Testis (tissue), 3 donors: ENCODE results near the gene NRXN3. TPM values are rescaled to one million over a fixed set of nuclear protein-coding genes. Genes with fewer than 3 reads are reported as not detected.

Experiments used
- DNase-seq: peaks from one replicate; pipeline ENCODE4 v3.0.0-alpha.2; 2019
- H3K27ac ChIP-seq, 2 donors: fragments of 200-600 bp; sonication (generic); one replicate each; pipeline ENCODE4 v1.5.1; 2019
- H3K27me3 ChIP-seq: fragments of 200-600 bp; sonication (generic); one replicate; pipeline ENCODE4 v1.5.1; 2019
- H3K36me3 ChIP-seq: fragments of 200-600 bp; sonication (generic); one replicate; pipeline ENCODE4 v1.5.1; 2017; ENCODE audit warnings: low read depth; ENCODE audit errors: missing control alignments
- H3K4me1 ChIP-seq: fragments of 200-600 bp; sonication (generic); one replicate; pipeline ENCODE4 v1.5.1; 2019
- H3K4me3 ChIP-seq, 2 donors: fragments of 200-600 bp; sonication (generic); one replicate each; pipeline ENCODE4 v1.5.1; 2017 to 2019
- H3K9me3 ChIP-seq: fragments of 200-600 bp; sonication (generic); one replicate; pipeline ENCODE4 v1.5.1; 2017
- CTCF ChIP-seq, 3 experiments: fragments of 450-650 bp in 2 of 3; fragments of 200-600 bp in 1 of 3; sonication (generic) in 1 of 3; IDR thresholded peaks; one replicate each; pipeline ENCODE4 v1.5.1; 2016 to 2019; ENCODE audit warnings: antibody characterized with exemption in 3 of 3, mild to moderate bottlenecking in 2 of 3, moderate library complexity in 1 of 3
- POLR2A ChIP-seq: fragments of 450-650 bp; IDR thresholded peaks from one replicate; pipeline ENCODE4 v1.6.1; 2017; ENCODE audit warnings: antibody characterized with exemption, mild to moderate bottlenecking, moderate library complexity
- WGBS, 2 donors: methylation state at CpG; one replicate each; pipeline ENCODE4 v1.1.5; 2018; 5-methylcytosine and 5-hydroxymethylcytosine counted together
- intact Hi-C: fragments of 100-400 bp; cut with DNase I; formaldehyde crosslinking; loops from one replicate; pipeline ENCODE4 v1.15.1; 2023; ENCODE audit warnings: low total_unique reads
- polyA plus RNA-seq: library from polyadenylated mRNA; stranded (reverse); fragments of 350-450 nt; fragmentation: Illumina TruSeq; extraction: RNeasy Lipid Tissue Mini Kit (QIAGEN cat#74804); gene quantifications from one replicate; pipeline ENCODE4 v1.2.3, GENCODE V29; 2014; ENCODE audit warnings: low read depth, low replicate concordance; ENCODE audit not compliant: insufficient read depth
- total RNA-seq, 2 donors: library from RNA; depleted of rRNA; stranded (reverse); fragments of >200 nt; gene quantifications; one replicate each; pipeline ENCODE4 v1.2.3, GENCODE V29; 2016

NRXN3 gene
- total and polyA plus RNA-seq, 3 donors from 2014 or later: 3.5 to 8.0 (median 3.9) TPM

- no peaks in the 10 kb centered on the region for H3K9me3 ChIP-seq
- no peak for DNase-seq
- H3K4me3 ChIP-seq: no peak overlapping the region
- intact Hi-C loops: no loop called here
- no peaks in the 10 kb centered on the region for H3K36me3 ChIP-seq
- no peaks in the 10 kb centered on the region for H3K4me1 ChIP-seq
- H3K27ac ChIP-seq: no peak overlapping the region
- 77 to 89% methylated on average over 5 of the region's 5 CpGs for WGBS, 2 donors
- TF ChIP-seq POLR2A (no peak), CTCF (IDR thresholded peaks at IDR 0.05) (no peak)
- H3K27me3 ChIP-seq: no peaks in the 10 kb centered on the region
Observed at GRCh38 chr14:78576437-78577166, 406.4 kb downstream of the NRXN3 start.

GRCh38 chr14:78581229-78581628 is 411.1 kb downstream of the NRXN3 start:
- Histone ChIP-seq H3K27ac (no peak overlapping the region), H3K27me3 (no peaks in the 10 kb centered on the region), H3K36me3 (no peaks in the 10 kb centered on the region), H3K9me3 (no peaks in the 10 kb centered on the region), H3K4me1 (no peaks in the 10 kb centered on the region), H3K4me3 (no peak overlapping the region)
- intact Hi-C loops: no loop called here
- 64 to 66% methylated on average over 5 of the region's 5 CpGs for WGBS, 2 donors
- no peak for TF ChIP-seq POLR2A
- no peak for TF ChIP-seq CTCF (IDR thresholded peaks at IDR 0.05)
- no peak for DNase-seq

GRCh38 chr14:78586681-78587080 is 416.5 kb downstream of the NRXN3 start:
- Histone ChIP-seq H3K4me1 (no peaks in the 10 kb centered on the region), H3K36me3 (no peaks in the 10 kb centered on the region), H3K27ac (no peak overlapping the region), H3K4me3 (no peak overlapping the region), H3K27me3 (no peaks in the 10 kb centered on the region), H3K9me3 (no peaks in the 10 kb centered on the region)
- TF ChIP-seq POLR2A: no peak
- TF ChIP-seq CTCF (IDR thresholded peaks at IDR 0.05): no peak
- intact Hi-C loops: no loop called here
- DNase-seq: no peak
- 91 to 93% methylated on average over 6 of the region's 6 CpGs for WGBS, 2 donors

GRCh38 chr14:78588906-78589305 is 418.7 kb downstream of the NRXN3 start:
- Histone ChIP-seq H3K4me3 (no peak overlapping the region), H3K36me3 (no peaks in the 10 kb centered on the region), H3K27me3 (no peaks in the 10 kb centered on the region), H3K27ac (no peak overlapping the region), H3K4me1 (no peaks in the 10 kb centered on the region), H3K9me3 (no peaks in the 10 kb centered on the region)
- 79 to 85% methylated on average over 3 of the region's 3 CpGs for WGBS, 2 donors
- DNase-seq: no peak
- TF ChIP-seq CTCF (IDR thresholded peaks at IDR 0.05): no peak
- no peak for TF ChIP-seq POLR2A
- intact Hi-C loops: no loop called here
